ENCODE data around the gene MACROD2. TPM values are rescaled to one million over a fixed set of nuclear protein-coding genes. Genes with fewer than 3 reads are reported as not detected.

Gene MACROD2
- total RNA-seq, 1 experiment from 2014 or later: 3.1 TPM

- no peaks in the 10 kb centered on the region for H3K27me3 Mint-ChIP-seq (ENCODE audit: insufficient read depth, unreplicated experiment)
- intact Hi-C loops (cut with micrococcal nuclease): no loop called here
- no peaks in the 10 kb centered on the region for H3K36me3 Mint-ChIP-seq (ENCODE audit: insufficient read depth, unreplicated experiment)
- peaks cover 20% of the 10 kb centered on the region for H3K4me1 Mint-ChIP-seq (ENCODE audit: insufficient read depth, unreplicated experiment)
- no peak for DNase-seq (ENCODE audit: unreplicated experiment)
- TF ChIP-seq CTCF (IDR thresholded peaks at IDR 0.05; ENCODE audit: unreplicated experiment): no peak
- ChIA-PET CTCF (interaction anchor here (0.6 kb wide), 2 partner anchors 127 to 1380 kb away, joined by 3 read pairs; no protein-coding TSS in a partner anchor), POLR2A (no interaction called here)
- H3K27ac Mint-ChIP-seq (ENCODE audit: low read depth, unreplicated experiment): no peak overlapping the region
- H3K9me3 Mint-ChIP-seq (ENCODE audit: unreplicated experiment): no peaks in the 10 kb centered on the region
- no TSS peak for BruUV-seq (replicated peaks)
- H3K4me3 Mint-ChIP-seq (ENCODE audit: unreplicated experiment): no peak overlapping the region
Observed at GRCh38 chr20:15705975-15706374, 1710.7 kb downstream of the MACROD2 start.

DNA sequence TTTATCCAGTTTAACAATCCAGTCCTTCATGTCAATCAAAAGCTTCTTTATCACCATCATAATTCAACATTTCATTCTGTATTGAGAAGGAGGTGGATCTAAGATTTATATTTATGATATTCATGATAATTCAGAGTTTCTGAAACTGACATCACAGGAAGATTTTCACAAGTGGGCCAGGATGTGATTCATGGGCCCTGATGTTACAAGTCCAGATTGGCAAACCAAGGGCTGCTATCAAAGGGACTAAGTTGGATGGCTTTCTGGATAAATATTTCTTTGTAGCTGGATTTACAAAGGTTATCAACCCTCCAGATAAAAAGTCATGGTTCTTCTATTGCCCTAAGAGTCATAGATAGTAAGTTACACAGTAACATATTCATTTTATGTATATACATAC lies 1711.4 kb downstream of the MACROD2 start:
- intact Hi-C loops (cut with micrococcal nuclease): no loop called here
- Mint-ChIP-seq H3K9me3 (ENCODE audit: unreplicated experiment) (no peaks in the 10 kb centered on the region), H3K36me3 (ENCODE audit: insufficient read depth, unreplicated experiment) (no peaks in the 10 kb centered on the region), H3K4me1 (ENCODE audit: insufficient read depth, unreplicated experiment) (peaks cover 20% of the 10 kb centered on the region), H3K27me3 (ENCODE audit: insufficient read depth, unreplicated experiment) (no peaks in the 10 kb centered on the region), H3K4me3 (ENCODE audit: unreplicated experiment) (no peak overlapping the region), H3K27ac (ENCODE audit: low read depth, unreplicated experiment) (no peak overlapping the region)
- ChIA-PET POLR2A (no interaction called here), CTCF (interaction anchor here (1.6 kb wide), 1 partner anchor 54 kb away, joined by 5 read pairs; no protein-coding TSS in a partner anchor)
- BruUV-seq (replicated peaks): no TSS peak
- no peak for TF ChIP-seq CTCF (IDR thresholded peaks at IDR 0.05; ENCODE audit: unreplicated experiment)
- no peak for DNase-seq (ENCODE audit: unreplicated experiment)

DNA sequence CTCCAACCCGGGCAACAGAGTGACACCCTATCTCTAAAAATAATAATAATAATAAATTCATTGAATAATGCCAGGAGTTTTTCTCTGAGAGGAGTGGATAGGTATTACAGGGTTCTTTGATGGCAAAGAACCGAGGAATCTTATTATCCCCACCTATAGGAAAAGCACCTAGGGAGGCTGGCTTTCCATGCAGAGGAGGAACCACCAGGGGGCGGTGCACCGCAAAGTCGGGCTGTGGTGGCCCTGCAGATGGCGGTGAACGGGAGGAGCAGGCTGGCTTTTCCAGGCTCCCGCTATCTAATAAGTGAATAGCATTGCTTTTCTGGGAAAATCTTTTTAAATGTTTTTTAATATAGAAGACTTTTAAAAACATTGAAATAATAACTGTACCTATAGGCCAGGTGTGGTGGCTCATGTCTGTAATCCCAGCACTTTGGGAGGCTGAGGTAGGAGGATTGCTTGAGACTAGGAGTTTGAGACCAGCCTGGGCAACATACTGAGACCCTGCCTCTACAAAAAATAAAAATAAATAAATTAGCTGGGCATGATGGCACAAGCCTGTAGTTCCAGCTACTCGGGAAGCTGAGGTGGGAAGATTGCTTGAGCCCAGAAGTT lies 1713.8 kb downstream of the MACROD2 start:
- Mint-ChIP-seq H3K4me1 (ENCODE audit: insufficient read depth, unreplicated experiment) (peaks cover 3% of the 10 kb centered on the region), H3K9me3 (ENCODE audit: unreplicated experiment) (no peaks in the 10 kb centered on the region), H3K36me3 (ENCODE audit: insufficient read depth, unreplicated experiment) (no peaks in the 10 kb centered on the region), H3K4me3 (ENCODE audit: unreplicated experiment) (no peak overlapping the region), H3K27ac (ENCODE audit: low read depth, unreplicated experiment) (no peak overlapping the region), H3K27me3 (ENCODE audit: insufficient read depth, unreplicated experiment) (no peaks in the 10 kb centered on the region)
- no TSS peak for BruUV-seq (replicated peaks)
- DNase-seq (ENCODE audit: unreplicated experiment): peak; percentile 42
- ChIA-PET CTCF (interaction anchor here (0.5 to 1.0 kb wide), 5 partner anchors 9 to 217 kb away, joined by 3 to 6 read pairs (median 3); no protein-coding TSS in a partner anchor), POLR2A (interaction anchor here (1.2 to 1.4 kb wide), 2 partner anchors 9 to 10 kb away, joined by 4 read pairs; no protein-coding TSS in a partner anchor)
- TF ChIP-seq CTCF (IDR thresholded peaks at IDR 0.05; ENCODE audit: unreplicated experiment): peak; percentile 68
- intact Hi-C loops (cut with micrococcal nuclease): loop anchor here (2.0 kb wide), 1 partner anchor 222 kb away; no protein-coding TSS in a partner anchor

GRCh38 chr20:15710636-15711035 lies 1715.3 kb downstream of the MACROD2 start:
- intact Hi-C loops (cut with micrococcal nuclease): no loop called here
- Mint-ChIP-seq H3K4me1 (ENCODE audit: insufficient read depth, unreplicated experiment) (no peaks in the 10 kb centered on the region), H3K9me3 (ENCODE audit: unreplicated experiment) (no peaks in the 10 kb centered on the region), H3K36me3 (ENCODE audit: insufficient read depth, unreplicated experiment) (no peaks in the 10 kb centered on the region), H3K27ac (ENCODE audit: low read depth, unreplicated experiment) (no peak overlapping the region), H3K27me3 (ENCODE audit: insufficient read depth, unreplicated experiment) (no peaks in the 10 kb centered on the region), H3K4me3 (ENCODE audit: unreplicated experiment) (no peak overlapping the region)
- ChIA-PET CTCF (interaction anchor here (0.6 kb wide), 1 partner anchor 135 kb away, joined by 3 read pairs; no protein-coding TSS in a partner anchor), POLR2A (no interaction called here)
- no peak for DNase-seq (ENCODE audit: unreplicated experiment)
- no peak for TF ChIP-seq CTCF (IDR thresholded peaks at IDR 0.05; ENCODE audit: unreplicated experiment)
- no TSS peak for BruUV-seq (replicated peaks)

Data from MCF 10A (cell line).